DMS114 treated with DMSO at 0.1 percent for 48 hours (cell line): ENCODE data around the gene DST.

Source experiments
- DNase-seq: peaks from one replicate; lab custom pipeline; 2025; ENCODE audit not compliant: unreplicated experiment; lab: John Stamatoyannopoulos, UW

DST gene

DNA sequence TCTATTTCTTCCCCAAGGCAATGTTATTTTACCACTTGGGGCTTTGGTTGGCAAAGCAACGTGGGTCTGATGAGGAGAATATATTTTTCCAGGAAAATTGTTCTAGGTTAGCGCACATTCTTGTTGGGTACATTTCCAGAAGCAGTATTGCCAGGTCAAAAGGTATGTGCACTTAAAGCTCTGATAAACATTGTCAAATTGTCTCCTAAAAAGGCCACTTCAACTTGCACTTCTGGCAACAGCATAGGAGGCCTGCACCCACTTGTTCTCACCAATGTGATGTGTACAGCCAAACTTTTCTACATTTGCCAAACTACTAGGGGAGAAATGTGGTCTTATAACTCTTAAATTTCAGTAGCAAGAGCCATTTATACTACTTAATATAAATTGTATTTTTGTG lies 197.8 kb downstream of the DST start:
- DNase-seq, result no peak

DNA sequence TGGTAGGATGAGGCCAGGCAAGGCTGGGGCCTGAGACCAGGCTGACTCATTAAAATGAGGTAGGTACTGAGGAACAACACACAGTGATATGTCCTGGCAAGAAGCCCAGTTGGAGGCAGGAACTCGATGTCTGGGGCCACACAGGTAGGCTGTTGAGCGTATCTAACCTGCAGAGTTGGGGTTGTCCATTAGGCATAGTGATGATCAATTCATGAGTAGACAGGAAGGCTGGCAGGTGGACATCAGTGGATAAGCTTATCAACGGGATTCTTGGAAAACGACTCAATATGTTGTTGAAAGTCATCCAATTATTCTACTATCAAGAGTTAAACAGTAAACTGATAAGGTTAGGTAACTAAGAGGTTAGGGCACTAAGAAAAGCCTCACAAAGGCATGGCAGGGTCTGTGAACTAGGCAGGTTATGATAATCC lies 202.1 kb downstream of the DST start:
- DNase-seq, result no peak

DNA sequence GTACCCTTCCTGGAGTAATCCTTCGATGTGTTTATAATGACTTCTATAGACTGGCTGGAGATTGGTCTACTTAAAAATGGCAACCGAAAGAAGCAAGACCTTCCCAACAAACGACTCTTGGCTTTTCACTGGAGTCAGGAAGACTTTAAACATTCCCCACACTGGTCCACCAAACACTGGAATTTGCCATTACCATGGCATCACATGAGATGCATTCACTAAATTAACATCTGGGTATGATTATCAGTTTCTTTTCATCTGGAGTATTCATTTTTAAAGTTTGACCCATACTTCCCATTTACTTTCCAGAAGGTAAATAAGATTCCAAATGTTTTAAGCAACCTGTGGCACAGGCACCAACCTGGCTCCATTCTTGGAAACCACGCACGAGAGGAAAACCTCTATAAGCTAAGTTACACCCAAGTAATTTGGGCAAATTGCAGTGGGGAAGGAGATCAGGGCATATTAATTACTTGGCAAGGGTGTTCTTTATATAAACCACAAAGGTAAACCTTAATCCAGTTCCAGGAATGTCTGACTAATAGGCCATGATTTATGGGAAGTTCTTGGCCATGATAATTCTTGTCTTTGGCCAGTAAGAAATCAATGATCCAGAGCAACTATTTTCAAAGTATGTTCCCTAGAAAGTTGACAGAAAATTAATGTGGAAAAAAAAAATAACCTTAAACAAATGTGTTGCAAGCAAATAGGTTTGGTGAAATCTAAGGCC lies 205.4 kb downstream of the DST start:
- DNase-seq, result no peak

DNA sequence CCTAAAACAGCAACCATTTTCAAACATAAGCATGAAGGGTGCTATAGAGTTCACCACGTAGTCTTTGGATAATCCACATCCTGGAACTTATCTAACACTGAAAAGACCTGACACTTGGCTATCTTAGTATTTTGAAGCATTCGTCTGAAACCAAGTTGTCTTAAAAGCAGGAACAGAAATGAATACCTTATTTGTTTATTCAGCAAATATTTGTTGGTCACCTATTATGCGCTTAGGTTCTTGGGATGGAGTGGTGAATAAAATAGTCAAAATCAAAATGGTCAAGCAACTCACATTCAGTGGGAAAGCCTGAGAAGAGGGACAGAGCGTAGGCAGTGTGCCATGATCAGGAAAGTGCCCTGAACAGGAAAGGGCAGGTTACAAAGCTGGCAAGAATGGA lies 206.9 kb downstream of the DST start:
- no peak for DNase-seq

DNA sequence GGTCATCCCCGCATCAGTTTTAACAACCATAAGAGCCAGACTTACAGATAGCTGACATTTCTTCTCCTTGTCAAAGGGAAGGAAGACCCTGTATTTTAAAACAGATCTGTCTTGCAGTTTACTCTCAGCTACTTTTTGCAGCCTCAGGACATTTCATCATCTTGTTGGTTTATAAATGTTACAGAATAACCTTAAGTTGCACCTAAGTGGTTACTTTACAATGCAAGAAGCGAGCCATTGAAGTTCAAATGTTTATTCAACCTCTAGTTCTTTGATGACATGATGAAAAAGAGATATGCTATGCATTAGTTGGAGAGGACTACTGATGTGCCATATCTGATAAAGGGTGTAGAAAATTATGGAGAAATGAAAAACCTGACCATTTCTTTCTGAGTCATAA lies 207.4 kb downstream of the DST start:
- DNase-seq, result no peak

DNA sequence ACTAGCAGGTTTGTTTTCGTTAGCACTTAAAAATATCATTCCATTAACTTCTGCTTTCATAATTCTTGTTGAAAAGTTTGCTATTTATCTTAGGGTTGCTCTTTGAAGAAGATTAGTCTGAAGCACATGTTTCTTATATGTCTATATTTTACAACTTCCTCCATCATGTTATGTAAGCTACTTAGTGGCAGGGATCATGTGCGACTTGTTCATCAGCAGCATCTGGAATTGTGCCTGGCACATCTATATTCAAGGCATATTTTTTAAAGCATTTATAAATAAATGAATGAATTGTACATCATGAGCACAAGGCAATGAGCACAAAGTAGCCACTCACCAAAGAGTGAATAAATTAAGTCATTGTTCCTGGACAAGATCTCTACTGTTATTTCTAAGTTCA lies 208.1 kb downstream of the DST start:
- no peak for DNase-seq

DNA sequence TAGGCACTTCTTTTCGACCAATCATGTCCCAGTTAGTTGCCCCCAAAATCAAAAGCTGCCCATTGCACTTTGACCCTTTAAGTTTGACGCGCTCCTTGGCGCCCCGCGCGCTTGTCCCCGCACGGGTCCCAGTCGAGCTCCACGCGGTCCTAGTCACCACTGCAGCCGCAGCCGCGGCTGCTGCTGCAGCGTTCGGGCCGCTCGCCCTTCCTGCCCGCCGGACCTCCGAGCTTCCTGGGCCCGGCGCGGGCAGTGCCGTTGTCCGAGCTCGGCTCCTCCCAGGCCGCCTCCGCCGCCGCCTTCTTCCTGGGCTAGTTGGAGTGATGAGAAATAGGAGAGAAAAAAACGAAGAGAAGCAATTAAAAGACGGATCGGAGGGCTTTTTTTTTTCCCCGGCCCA lies 209.6 kb downstream of the DST start:
- no peak for DNase-seq

DNA sequence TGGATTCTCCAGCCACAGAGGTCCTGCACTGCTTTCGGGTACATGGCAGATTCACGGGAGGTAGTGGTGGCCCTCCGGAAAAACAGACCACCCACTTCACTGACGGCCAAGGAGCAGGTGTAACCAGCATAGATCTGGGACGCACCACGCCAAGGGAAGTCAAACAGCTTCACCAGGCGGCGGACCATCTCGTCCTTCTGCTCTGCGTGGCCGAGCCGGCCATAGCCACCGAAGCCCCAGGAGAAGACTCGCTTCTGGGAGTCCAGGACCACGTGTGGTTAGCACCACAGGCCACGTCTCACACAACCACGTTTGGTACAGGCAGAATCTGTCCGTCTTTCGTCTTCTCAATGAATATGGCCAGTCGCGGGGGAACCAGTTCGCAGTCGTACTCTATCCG lies 210.5 kb downstream of the DST start:
- DNase-seq, result no peak

DNA sequence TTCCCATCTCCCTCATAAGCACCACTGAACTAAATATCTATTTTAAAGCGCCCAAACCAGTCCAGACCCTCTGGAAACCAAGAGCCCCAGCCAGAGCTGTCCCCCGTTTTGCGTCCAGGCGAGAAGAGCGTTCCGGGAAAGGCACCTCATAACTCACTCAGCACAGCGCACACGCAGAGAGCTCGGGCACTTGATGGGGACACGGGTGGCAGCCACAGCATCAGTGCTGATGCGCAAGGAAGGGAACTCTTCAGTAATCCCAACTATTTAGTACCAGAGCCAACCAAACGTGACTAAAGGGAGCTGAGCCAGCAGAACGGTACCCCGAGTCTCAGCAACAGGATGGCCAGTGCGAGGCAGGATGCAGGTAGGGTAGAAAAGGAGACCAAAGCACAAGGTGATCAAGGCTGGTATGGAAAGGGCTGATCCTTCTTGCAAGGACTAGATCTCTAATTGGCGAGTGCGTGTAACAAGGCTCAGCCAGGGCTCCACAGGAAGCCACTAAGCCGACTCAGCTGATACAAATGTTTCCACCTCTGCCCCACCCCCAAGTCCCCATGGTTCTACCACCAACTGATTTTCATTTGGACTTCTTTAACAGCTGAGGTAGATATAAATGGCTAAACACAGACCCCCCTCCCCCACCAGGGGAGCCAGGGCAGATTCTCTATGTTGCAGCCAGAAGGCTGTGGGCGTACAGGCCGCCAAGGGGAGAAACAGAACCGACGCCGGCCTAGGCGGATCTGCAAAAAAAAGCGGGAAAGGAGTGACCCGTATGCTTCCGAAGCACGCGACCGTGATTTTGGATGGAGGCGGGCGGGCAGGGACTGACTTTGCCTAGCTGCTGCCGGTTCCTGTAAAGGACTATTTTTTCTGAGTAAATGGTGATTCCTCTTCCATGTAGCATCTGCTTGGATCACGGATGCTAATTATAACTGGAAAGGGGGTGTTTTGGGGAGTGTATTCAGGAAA lies 211.8 kb downstream of the DST start:
- no peak for DNase-seq

DNA sequence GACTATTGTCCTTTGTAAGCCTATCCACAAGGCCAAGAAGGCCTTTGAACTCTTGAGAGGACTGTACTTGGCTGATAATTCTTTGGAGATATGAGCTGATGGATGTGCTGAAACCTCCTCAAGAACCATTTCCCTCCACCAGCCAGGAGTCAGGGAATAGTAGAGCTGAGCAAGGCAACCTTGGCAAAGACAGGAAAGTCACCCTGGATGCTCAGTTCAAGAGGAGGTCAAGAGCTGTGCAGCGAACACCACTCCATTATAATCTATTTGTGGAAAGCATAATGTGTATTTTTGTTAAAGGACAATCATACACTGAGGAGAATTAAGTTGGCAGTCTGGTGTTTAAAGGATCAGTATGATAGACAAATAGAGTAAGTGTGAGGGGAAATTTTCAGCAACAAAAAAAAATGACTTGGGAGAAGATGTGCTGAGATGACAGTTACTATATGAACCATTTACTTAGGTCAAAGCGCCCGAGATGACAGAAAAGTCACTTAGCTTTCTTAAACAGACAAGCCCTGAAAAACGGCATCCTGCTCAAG lies 218.1 kb downstream of the DST start:
- DNase-seq, result no peak

DNA sequence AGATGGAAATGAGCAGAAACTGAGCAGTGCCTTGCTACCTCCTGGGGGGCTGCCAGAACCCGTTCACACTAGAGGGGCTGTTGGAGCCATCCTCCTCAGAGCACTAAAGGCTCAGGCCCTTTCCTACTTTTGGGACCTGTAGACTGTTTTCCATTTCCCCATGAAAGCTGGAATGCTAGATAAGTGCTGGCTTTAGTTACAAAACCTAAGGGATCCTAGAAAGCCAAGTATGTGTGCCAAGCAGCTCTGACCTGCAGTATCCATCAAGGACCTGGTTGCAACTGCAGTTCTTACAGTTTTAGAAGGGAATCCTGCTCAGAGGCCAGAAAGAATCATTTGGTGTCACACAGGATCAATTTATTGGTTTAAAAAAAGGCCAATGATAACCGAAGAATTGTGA lies 218.6 kb downstream of the DST start:
- no peak for DNase-seq

DNA sequence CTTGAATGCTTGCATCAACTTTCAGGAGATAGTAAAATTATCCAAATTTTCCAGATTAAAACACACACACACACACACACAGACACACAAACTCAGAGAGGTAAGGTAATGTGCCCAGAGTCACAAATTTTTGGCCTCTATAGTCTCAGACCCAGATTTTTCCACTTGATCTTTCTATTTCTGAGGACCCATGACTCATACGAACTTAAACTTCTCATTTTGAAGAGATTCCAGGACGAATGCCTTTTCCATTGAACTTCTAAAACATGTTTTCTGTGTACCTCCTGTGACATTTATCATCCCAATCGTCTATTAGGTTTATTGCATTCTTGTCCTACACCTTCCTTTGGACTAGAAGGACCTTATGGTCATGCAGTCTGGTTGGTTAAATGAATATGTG lies 222.4 kb downstream of the DST start:
- no peak for DNase-seq

DNA sequence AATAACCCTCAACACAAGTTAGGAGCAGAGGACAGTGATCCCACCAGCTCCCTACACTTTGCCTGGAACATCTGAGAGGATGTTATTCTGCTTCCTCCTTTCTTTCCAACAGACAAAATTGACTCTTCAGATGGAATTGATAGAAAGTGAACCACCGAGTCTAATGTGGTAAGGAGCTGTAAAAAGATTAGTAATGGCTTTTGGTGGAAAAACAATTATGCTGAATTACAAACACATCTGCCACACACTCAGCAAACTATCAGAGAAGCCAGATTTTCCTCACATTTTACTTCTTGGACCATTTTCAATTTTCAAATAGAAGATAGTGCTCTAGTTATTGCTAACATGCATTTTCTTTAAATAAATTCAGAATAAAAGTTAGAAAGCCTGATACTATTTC lies 223.5 kb downstream of the DST start:
- no peak for DNase-seq

DNA sequence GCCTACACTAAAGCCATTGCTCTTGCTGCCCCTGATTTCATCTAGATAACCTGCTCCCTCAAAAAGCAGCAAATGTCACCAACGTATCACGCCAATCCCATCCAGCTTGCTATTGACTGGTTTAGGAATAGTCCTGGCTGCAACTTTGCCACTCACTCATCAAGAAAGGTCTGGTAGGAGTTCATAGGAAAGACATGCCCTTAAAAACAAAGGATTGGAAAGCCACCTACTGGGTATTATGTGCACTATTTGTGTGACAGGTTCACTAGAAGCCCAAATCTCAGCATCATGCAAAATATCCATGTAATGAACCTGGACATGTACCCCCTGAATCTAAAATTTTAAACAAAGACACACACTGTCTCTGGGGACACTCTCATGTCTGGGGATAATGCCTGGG lies 224.9 kb downstream of the DST start:
- no peak for DNase-seq

DNA sequence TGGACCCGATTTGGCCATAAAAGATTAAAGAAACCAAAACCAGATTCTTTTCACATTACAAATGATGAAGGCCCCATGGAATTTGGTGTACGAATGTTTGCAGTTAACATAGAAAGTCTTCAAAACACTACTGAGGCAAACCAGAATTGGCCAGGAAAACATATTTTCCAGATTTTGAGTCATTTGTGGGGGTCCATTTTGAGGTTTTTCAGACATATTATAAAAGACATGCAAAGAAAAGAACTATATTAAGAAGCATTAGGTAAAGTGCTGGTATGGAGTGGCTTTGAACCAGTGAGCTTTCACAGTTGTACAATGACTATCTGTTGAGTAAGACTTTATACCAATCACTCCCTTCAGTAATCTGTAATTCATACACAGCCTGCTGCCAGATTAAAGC lies 226.4 kb downstream of the DST start:
- DNase-seq, result no peak

DNA sequence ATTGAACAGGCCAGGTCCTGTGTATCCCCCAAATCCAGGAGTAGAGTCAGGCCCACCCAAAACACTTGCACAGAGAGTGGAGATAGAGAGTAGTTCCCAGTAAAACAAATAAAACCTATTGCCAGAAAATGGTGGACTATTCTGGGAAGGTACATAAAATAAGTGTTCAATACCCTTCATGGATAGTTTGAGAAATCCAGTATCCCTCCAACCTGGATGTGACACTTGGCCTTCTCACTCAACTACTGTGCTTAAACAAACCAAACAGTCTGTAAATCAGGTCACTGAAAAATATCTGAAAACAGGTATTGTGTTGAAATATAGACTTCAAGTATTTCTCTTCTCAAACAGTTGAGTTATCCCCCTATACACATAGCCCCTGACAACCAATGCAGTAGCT lies 233.7 kb downstream of the DST start:
- no peak for DNase-seq
